Lower lobe of right lung (tissue), 2 donors: ENCODE measurements around the gene TTC1. TPM values are rescaled to one million over a fixed set of nuclear protein-coding genes. Genes with fewer than 3 reads are reported as not detected.

ENCODE experiments used
- ATAC-seq, 2 donors: fragments of 200-7000 bp; cut with Tn5 transposase; one replicate each; pipeline ENCODE4 v1.9.1; 2020 to 2022; ENCODE audit warnings: mild to moderate bottlenecking in 2 of 2, moderate library complexity in 2 of 2
- DNase-seq: peaks from one replicate; pipeline ENCODE4 v3.0.0-alpha.2; 2020
- H3K27ac ChIP-seq: fragments of 200-600 bp; one replicate; pipeline ENCODE4 v1.8.0; 2022
- H3K27me3 ChIP-seq: fragments of 200-600 bp; one replicate; pipeline ENCODE4 v1.8.0; 2022; ENCODE audit warnings: low read depth
- H3K36me3 ChIP-seq: fragments of 200-600 bp; one replicate; pipeline ENCODE4 v1.8.0; 2022; ENCODE audit warnings: mild to moderate bottlenecking
- H3K4me1 ChIP-seq: fragments of 200-600 bp; one replicate; pipeline ENCODE4 v1.8.0; 2022
- H3K4me3 ChIP-seq: fragments of 200-600 bp; one replicate; pipeline ENCODE4 v1.8.0; 2022; ENCODE audit warnings: mild to moderate bottlenecking
- H3K9me3 ChIP-seq: fragments of 200-600 bp; one replicate; pipeline ENCODE4 v1.8.0; 2022
- CTCF ChIP-seq: fragments of 200-600 bp; IDR thresholded peaks from one replicate; pipeline ENCODE4 v1.8.0; 2022; ENCODE audit warnings: antibody characterized with exemption, mild to moderate bottlenecking
- intact Hi-C: fragments of 100-400 bp; cut with DNase I; formaldehyde crosslinking; loops from one replicate; pipeline ENCODE4 v1.11.0; 2022
- total RNA-seq: library from RNA; stranded (reverse); fragmentation: NEBNext Ultra II Directional; extraction: Animal tissue kit (Norgen Biotek cat#: 25700); gene quantifications from one replicate; pipeline ENCODE4 v1.2.1, GENCODE V29; 2021
- donor health status: DM: no; HTN: yes; CAD: no; lungs with severe emphysema.

TTC1 gene
- total RNA-seq, 1 donor from 2014 or later = 44.6 TPM

- no peak overlapping the region for H3K27ac ChIP-seq
Observed at GRCh38 chr5:160030631-160031377, 21.9 kb downstream of the TTC1 start.

GRCh38 chr5:160033546-160034252, 24.8 kb downstream of the TTC1 start:
- intact Hi-C loops = no loop called here
- no peak overlapping the region for H3K4me3 ChIP-seq
- DNase-seq (no peak), ATAC-seq (no peak)
- TF ChIP-seq CTCF = no peak
- no peaks in the 10 kb centered on the region for H3K9me3 ChIP-seq
- no peak overlapping the region for H3K27ac ChIP-seq
- H3K4me1 ChIP-seq = no peaks in the 10 kb centered on the region
- H3K36me3 ChIP-seq = peaks cover 52% of the 10 kb centered on the region
- H3K27me3 ChIP-seq = no peaks in the 10 kb centered on the region

More at GRCh38 chr5:160030631-160031377, 21.9 kb downstream of the TTC1 start:
- DNase-seq (no peak), ATAC-seq (no peak)
- Histone ChIP-seq H3K4me1 (no peaks in the 10 kb centered on the region), H3K36me3 (peaks cover 32% of the 10 kb centered on the region), H3K4me3 (no peak overlapping the region), H3K9me3 (no peaks in the 10 kb centered on the region), H3K27me3 (no peaks in the 10 kb centered on the region)
- TF ChIP-seq CTCF = no peak
- intact Hi-C loops = no loop called here

GRCh38 chr5:160036243-160036642, 27.3 kb downstream of the TTC1 start:
- TF ChIP-seq CTCF = no peak

GRCh38 chr5:160036884-160037283, 27.9 kb downstream of the TTC1 start:
- ATAC-seq (no peak), DNase-seq (no peak)
- no peaks in the 10 kb centered on the region for H3K27me3 ChIP-seq
- TF ChIP-seq CTCF = no peak
- H3K4me3 ChIP-seq = no peak overlapping the region
- peaks cover 73% of the 10 kb centered on the region for H3K36me3 ChIP-seq
- intact Hi-C loops = no loop called here
- H3K4me1 ChIP-seq = no peaks in the 10 kb centered on the region
- H3K27ac ChIP-seq = no peak overlapping the region
- H3K9me3 ChIP-seq = no peaks in the 10 kb centered on the region

More at GRCh38 chr5:160036243-160036642, 27.3 kb downstream of the TTC1 start:
- Histone ChIP-seq H3K4me3 (no peak overlapping the region), H3K9me3 (no peaks in the 10 kb centered on the region), H3K27ac (no peak overlapping the region), H3K36me3 (peaks cover 70% of the 10 kb centered on the region), H3K4me1 (no peaks in the 10 kb centered on the region), H3K27me3 (no peaks in the 10 kb centered on the region)
- intact Hi-C loops = no loop called here
- ATAC-seq (no peak), DNase-seq (no peak)

GRCh38 chr5:160039810-160040470, 31.0 kb downstream of the TTC1 start:
- Histone ChIP-seq H3K9me3 (no peaks in the 10 kb centered on the region), H3K27ac (no peak overlapping the region), H3K27me3 (no peaks in the 10 kb centered on the region), H3K36me3 (peaks cover 86% of the 10 kb centered on the region), H3K4me1 (no peaks in the 10 kb centered on the region), H3K4me3 (no peak overlapping the region)
- intact Hi-C loops = no loop called here
- DNase-seq (no peak), ATAC-seq (no peak)
- no peak for TF ChIP-seq CTCF
